Measurements from ENCODE around the gene OST4. TPM values are rescaled to one million over a fixed set of nuclear protein-coding genes. Genes with fewer than 3 reads are reported as not detected.

Gene OST4
- total RNA-seq, 1 donor from 2014 or later: 393 TPM

Other genes starting within 250 kb of the OST4 start
- not detected for gene DPYSL5, start 223.5 kb downstream of the OST4 start, total RNA-seq
- 57.9 TPM for gene MAPRE3, start 101.0 kb downstream of the OST4 start, total RNA-seq
- 28.2 TPM for gene TMEM214, start 38.7 kb downstream of the OST4 start, total RNA-seq
- 6.8 TPM for gene AGBL5, start 20.0 kb downstream of the OST4 start, total RNA-seq
- 17.4 TPM for gene EMILIN1, start 7.0 kb upstream of the OST4 start, total RNA-seq
- 3.3 TPM for gene KHK, start 15.1 kb upstream of the OST4 start, total RNA-seq
- gene CGREF1, start 47.5 kb upstream of the OST4 start, total RNA-seq: 1.4 TPM
- 4.0 TPM for gene ABHD1, start 52.2 kb upstream of the OST4 start, total RNA-seq
- gene PREB, start 63.0 kb upstream of the OST4 start, total RNA-seq: 50.6 TPM
- not detected for gene PRR30, start 67.8 kb upstream of the OST4 start, total RNA-seq
- not detected for gene TCF23, start 77.3 kb upstream of the OST4 start, total RNA-seq
- gene ATRAID, start 140.4 kb upstream of the OST4 start, total RNA-seq: 109 TPM
- gene SLC5A6, start 140.6 kb upstream of the OST4 start, total RNA-seq: 12.3 TPM
- gene CAD, start 145.7 kb upstream of the OST4 start, total RNA-seq: 8.6 TPM
- 10.4 TPM for gene SLC30A3, start 191.4 kb upstream of the OST4 start, total RNA-seq
- gene DNAJC5G, start 203.8 kb upstream of the OST4 start, total RNA-seq: 2.3 TPM
- gene TRIM54, start 210.8 kb upstream of the OST4 start, total RNA-seq: 301 TPM
- gene UCN, start 236.8 kb upstream of the OST4 start, total RNA-seq: 0.59 TPM